ENCODE measurements around the gene HAPSTR1.

HAPSTR1 gene

DNA sequence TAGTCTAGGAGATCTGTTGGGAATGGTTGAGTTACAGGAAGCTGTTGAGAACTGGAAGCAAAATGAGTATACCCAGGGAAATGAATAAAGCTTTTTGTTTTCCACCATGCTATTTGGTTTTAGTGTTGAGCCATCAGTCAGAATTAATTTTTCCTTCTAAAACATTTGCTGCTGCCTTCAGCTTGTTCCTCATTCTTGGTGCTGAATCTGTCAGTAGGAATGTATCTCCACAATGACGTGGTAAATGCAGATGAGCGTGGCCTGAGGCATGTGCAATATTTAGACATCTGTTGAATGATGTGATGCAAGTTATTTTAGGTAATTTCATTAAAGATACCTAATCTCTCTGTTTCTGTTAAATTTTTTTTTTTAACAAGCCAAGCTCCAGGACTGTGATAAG, 10.9 kb downstream of the HAPSTR1 start:
- H3K36me3 ChIP-seq (ENCODE audit: control insufficient read depth, insufficient read depth, low read length), result peaks cover 20% of the 10 kb centered on the region
- H3K4me3 ChIP-seq (ENCODE audit: low read depth, low read length), result no peak overlapping the region
- no peaks in the 10 kb centered on the region for H3K9me3 ChIP-seq (ENCODE audit: control insufficient read depth, insufficient read depth, low read length)
- peaks cover 4% of the 10 kb centered on the region for H3K4me1 ChIP-seq (ENCODE audit: control insufficient read depth, insufficient read depth, low read length)
- no peaks in the 10 kb centered on the region for H3K27me3 ChIP-seq (ENCODE audit: control insufficient read depth, insufficient read depth, low read length)
- H3K9ac ChIP-seq (ENCODE audit: low read depth, low read length), result no peak overlapping the region

DNA sequence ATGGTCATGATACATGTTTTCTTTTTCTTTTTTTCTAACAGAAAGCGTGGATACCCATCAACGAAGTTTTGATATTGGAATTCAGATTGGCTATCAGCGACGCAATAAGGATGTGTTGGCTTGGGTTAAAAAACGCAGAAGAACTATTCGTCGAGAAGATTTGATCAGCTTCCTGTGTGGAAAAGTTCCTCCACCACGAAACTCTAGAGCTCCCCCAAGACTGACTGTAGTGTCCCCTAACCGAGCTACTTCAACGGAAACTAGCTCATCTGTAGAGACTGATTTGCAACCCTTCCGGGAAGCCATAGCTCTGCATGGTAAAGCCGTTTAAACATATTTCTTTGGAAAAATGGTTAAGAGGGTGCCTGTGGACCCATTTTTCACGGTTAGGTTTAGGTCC, 11.5 kb downstream of the HAPSTR1 start:
- Histone ChIP-seq H3K36me3 (ENCODE audit: control insufficient read depth, insufficient read depth, low read length) (peaks cover 23% of the 10 kb centered on the region), H3K27me3 (ENCODE audit: control insufficient read depth, insufficient read depth, low read length) (no peaks in the 10 kb centered on the region), H3K9ac (ENCODE audit: low read depth, low read length) (no peak overlapping the region), H3K4me1 (ENCODE audit: control insufficient read depth, insufficient read depth, low read length) (no peaks in the 10 kb centered on the region), H3K9me3 (ENCODE audit: control insufficient read depth, insufficient read depth, low read length) (no peaks in the 10 kb centered on the region), H3K4me3 (ENCODE audit: low read depth, low read length) (no peak overlapping the region)

DNA sequence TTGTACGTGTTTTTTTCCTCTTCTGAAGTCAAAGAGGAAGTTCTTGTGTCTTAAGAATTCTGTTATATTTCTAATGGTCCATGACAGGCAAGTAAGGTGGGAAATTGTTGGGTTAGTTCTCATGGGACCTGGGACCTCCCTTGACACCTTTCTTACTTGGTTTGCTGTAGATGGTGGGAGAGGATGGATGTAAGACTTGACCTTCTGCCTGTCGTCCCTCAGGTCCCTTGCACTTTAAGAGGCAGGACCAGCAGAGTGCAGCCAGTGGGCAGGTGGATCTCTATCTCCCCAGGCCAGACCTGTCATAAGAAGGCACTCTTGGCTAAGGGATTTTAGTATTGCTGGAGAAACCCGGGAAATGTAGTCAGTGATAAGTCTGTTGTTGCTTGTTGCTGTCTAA, 12.1 kb downstream of the HAPSTR1 start:
- Histone ChIP-seq H3K4me3 (ENCODE audit: low read depth, low read length) (no peak overlapping the region), H3K4me1 (ENCODE audit: control insufficient read depth, insufficient read depth, low read length) (peaks cover 3% of the 10 kb centered on the region), H3K9me3 (ENCODE audit: control insufficient read depth, insufficient read depth, low read length) (no peaks in the 10 kb centered on the region), H3K36me3 (ENCODE audit: control insufficient read depth, insufficient read depth, low read length) (peaks cover 23% of the 10 kb centered on the region), H3K27me3 (ENCODE audit: control insufficient read depth, insufficient read depth, low read length) (no peaks in the 10 kb centered on the region), H3K9ac (ENCODE audit: low read depth, low read length) (no peak overlapping the region)

DNA sequence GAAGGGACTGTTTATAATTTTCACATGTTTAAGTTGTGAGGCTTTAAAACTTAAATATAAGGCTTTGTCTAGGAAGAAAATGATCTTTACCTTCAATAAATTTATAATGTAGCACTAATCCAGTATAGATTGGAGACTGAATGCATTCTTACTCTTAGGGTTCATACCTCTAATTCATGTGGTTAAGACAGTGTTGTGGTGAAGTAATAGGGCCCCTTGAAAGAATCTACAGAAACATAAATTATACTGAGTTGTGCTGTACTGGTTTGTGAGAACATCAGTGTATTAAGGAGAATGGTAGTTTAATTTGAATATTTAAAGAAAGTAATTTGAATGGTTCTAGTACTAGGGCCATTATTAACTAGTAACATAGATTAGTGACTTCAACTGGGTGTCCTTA, 13.7 kb downstream of the HAPSTR1 start:
- no peak overlapping the region for H3K4me3 ChIP-seq (ENCODE audit: low read depth, low read length)
- peaks cover 23% of the 10 kb centered on the region for H3K36me3 ChIP-seq (ENCODE audit: control insufficient read depth, insufficient read depth, low read length)
- no peak overlapping the region for H3K9ac ChIP-seq (ENCODE audit: low read depth, low read length)
- H3K4me1 ChIP-seq (ENCODE audit: control insufficient read depth, insufficient read depth, low read length), result peaks cover 17% of the 10 kb centered on the region
- no peaks in the 10 kb centered on the region for H3K9me3 ChIP-seq (ENCODE audit: control insufficient read depth, insufficient read depth, low read length)
- no peaks in the 10 kb centered on the region for H3K27me3 ChIP-seq (ENCODE audit: control insufficient read depth, insufficient read depth, low read length)

DNA sequence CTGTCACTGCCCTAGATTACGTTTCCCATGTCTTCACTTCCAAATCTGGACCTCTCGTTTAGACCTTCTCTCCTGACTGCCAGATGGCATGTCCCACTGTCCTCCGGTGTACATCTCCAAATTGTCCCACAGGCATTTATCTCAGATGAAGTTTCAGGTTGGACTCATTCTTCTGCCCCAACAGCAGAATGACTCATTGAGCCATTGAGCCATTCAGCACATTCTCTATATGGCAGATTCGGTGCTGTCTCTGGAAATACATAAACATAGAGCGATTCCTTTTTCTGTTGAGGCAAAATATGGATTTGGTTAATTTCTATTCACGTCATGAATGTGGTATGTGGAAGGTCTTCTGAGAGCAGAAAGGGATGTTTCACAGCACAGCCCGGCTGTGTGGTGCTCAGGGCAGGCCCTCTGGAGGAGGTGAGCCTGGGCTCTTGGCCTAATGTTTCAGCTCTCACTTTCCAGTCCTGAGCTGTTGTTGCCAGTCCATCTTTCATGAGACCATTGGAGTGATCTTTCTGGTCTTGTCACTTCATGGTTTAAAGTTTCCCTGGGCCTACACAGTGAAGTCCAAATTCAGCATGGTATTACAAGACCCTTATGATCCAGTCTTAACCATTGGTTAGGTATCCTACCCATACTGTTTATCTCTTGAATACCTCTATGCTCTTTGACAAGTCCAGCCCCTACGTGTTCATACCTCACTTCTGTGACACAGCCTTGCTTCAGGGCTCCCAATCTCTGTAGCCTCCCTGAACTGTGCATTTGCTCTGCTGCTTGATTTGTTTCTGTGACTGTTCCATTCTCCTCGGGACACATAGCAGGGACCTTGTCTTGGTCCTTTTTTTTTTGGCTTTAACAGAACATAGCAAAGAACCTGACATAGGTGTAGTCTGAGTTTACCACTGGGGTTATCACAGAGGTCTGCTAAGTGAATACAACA, 15.9 kb downstream of the HAPSTR1 start:
- Histone ChIP-seq H3K4me1 (ENCODE audit: control insufficient read depth, insufficient read depth, low read length) (peaks cover 30% of the 10 kb centered on the region), H3K4me3 (ENCODE audit: low read depth, low read length) (no peak overlapping the region), H3K36me3 (ENCODE audit: control insufficient read depth, insufficient read depth, low read length) (peaks cover 18% of the 10 kb centered on the region), H3K9ac (ENCODE audit: low read depth, low read length) (no peak overlapping the region), H3K9me3 (ENCODE audit: control insufficient read depth, insufficient read depth, low read length) (no peaks in the 10 kb centered on the region), H3K27me3 (ENCODE audit: control insufficient read depth, insufficient read depth, low read length) (no peaks in the 10 kb centered on the region)

DNA sequence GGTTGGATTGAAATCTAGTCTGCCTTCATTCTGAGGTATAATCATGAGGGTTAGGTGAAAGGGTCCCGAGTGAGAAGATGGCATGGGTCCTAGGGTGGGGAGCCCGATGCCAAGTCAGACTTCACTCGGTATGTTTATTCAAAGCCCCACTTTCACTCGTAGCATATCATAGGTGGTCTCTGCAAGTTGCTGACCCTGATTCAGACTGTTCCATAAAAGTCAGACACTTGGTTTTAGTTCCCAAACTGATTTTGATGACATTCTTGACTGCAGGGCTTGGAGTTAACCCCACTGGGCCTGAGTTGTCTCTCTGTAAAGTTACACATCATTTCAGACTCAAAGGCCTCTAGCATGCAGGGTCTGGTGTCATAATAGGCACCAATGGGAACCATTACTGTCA, 17.8 kb downstream of the HAPSTR1 start:
- Histone ChIP-seq H3K9me3 (ENCODE audit: control insufficient read depth, insufficient read depth, low read length) (no peaks in the 10 kb centered on the region), H3K9ac (ENCODE audit: low read depth, low read length) (no peak overlapping the region), H3K4me3 (ENCODE audit: low read depth, low read length) (no peak overlapping the region), H3K36me3 (ENCODE audit: control insufficient read depth, insufficient read depth, low read length) (peaks cover 12% of the 10 kb centered on the region), H3K4me1 (ENCODE audit: control insufficient read depth, insufficient read depth, low read length) (peaks cover 33% of the 10 kb centered on the region), H3K27me3 (ENCODE audit: control insufficient read depth, insufficient read depth, low read length) (no peaks in the 10 kb centered on the region)

DNA sequence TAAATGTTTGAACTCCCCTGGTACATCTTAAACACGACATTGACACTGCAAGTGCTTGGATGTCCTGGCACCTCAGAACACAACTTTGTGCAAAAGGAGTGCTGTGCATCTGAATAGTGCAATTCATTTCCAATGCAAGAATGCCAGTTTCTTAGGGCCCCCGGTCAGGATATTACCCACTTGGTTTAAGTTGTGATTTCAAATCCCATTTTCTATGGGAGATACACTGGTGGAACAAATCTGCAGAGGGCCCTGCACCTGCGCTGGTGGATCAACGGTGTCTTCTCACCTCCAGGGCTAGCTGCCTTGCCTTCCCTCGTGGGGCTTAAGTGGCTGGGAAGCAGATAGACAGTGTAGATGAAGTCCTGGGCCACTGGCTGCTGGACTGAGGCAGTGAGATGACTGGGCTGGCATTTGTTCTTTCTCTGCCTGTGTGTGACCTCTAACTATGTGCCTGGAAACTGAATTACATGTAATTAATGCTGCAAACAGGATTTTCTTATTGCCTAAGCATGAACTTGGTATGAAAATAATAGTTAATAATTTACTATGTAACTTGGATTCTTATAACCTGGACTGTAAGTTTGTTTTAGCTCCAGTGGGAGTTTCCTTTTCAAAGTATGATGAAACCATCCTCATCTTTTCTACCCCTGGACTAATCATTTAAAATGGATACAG, 20.9 kb downstream of the HAPSTR1 start:
- Histone ChIP-seq H3K4me3 (ENCODE audit: low read depth, low read length) (no peak overlapping the region), H3K9me3 (ENCODE audit: control insufficient read depth, insufficient read depth, low read length) (no peaks in the 10 kb centered on the region), H3K36me3 (ENCODE audit: control insufficient read depth, insufficient read depth, low read length) (peaks cover 11% of the 10 kb centered on the region), H3K4me1 (ENCODE audit: control insufficient read depth, insufficient read depth, low read length) (peaks cover 38% of the 10 kb centered on the region), H3K9ac (ENCODE audit: low read depth, low read length) (no peak overlapping the region), H3K27me3 (ENCODE audit: control insufficient read depth, insufficient read depth, low read length) (no peaks in the 10 kb centered on the region)

DNA sequence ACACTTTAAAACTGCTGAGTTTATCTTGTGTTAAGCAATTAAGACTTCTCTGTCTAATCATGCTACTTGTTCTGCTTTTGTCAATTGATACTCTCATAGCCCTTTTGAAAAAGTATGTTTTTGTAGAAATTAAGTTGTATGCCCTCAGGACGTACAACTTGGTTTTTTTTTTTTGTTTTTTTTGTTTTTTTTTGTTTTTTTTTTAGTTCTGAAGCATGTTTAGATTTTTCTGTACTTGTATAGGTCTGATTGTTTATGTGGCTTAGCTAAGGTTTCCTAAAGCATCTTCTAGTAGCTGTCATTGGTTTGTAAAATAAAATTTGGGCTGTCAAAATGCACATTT, 21.4 kb downstream of the HAPSTR1 start:
- Histone ChIP-seq H3K9ac (ENCODE audit: low read depth, low read length) (no peak overlapping the region), H3K4me1 (ENCODE audit: control insufficient read depth, insufficient read depth, low read length) (peaks cover 42% of the 10 kb centered on the region), H3K9me3 (ENCODE audit: control insufficient read depth, insufficient read depth, low read length) (no peaks in the 10 kb centered on the region), H3K36me3 (ENCODE audit: control insufficient read depth, insufficient read depth, low read length) (peaks cover 6% of the 10 kb centered on the region), H3K27me3 (ENCODE audit: control insufficient read depth, insufficient read depth, low read length) (no peaks in the 10 kb centered on the region), H3K4me3 (ENCODE audit: low read depth, low read length) (no peak overlapping the region)

DNA sequence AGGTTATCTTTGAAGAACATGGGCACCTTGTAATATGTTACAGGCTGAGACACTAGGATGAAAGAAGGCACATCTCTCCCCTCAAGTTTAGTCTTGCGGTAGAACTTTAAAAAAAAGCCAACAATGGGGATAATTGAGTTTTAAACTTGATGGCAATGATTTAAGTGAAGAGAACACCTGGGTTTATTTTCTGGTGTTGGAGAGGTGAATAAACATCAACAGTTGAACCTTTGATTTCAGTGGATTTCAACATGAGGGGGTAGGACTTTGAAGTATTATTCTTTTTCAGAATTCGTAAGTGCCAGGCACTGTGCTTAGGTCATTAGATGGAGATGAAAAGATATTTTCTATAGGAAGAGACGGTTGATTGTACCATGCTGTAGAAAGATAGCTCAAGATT, 22.3 kb downstream of the HAPSTR1 start:
- Histone ChIP-seq H3K9ac (ENCODE audit: low read depth, low read length) (peak overlapping the region; percentile 8), H3K36me3 (ENCODE audit: control insufficient read depth, insufficient read depth, low read length) (peaks cover 6% of the 10 kb centered on the region), H3K9me3 (ENCODE audit: control insufficient read depth, insufficient read depth, low read length) (no peaks in the 10 kb centered on the region), H3K4me3 (ENCODE audit: low read depth, low read length) (no peak overlapping the region), H3K4me1 (ENCODE audit: control insufficient read depth, insufficient read depth, low read length) (peaks cover 39% of the 10 kb centered on the region), H3K27me3 (ENCODE audit: control insufficient read depth, insufficient read depth, low read length) (no peaks in the 10 kb centered on the region)

DNA sequence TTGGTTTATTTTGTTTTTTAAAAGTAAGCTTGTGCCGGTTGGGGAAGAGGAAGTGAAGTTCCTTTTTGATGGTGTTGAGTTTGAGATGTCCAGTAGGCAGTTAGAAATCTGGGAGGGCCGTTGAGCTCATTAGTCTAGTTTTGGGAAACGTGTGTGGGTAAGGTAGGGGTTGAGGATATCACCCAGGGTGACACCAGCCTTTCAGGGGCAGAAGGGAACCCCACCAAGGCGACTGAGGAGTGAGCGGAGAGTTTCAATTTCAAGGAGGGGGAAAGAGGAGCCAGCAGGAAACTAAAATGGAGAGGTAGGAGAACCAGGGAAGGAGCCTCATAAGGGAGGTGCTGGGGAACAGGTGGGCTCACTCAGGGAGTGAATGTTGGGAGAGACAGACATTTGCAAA, 22.7 kb downstream of the HAPSTR1 start:
- Histone ChIP-seq H3K4me3 (ENCODE audit: low read depth, low read length) (no peak overlapping the region), H3K4me1 (ENCODE audit: control insufficient read depth, insufficient read depth, low read length) (peaks cover 35% of the 10 kb centered on the region), H3K9ac (ENCODE audit: low read depth, low read length) (peak overlapping the region; percentile 8), H3K9me3 (ENCODE audit: control insufficient read depth, insufficient read depth, low read length) (no peaks in the 10 kb centered on the region), H3K27me3 (ENCODE audit: control insufficient read depth, insufficient read depth, low read length) (no peaks in the 10 kb centered on the region), H3K36me3 (ENCODE audit: control insufficient read depth, insufficient read depth, low read length) (peaks cover 6% of the 10 kb centered on the region)

DNA sequence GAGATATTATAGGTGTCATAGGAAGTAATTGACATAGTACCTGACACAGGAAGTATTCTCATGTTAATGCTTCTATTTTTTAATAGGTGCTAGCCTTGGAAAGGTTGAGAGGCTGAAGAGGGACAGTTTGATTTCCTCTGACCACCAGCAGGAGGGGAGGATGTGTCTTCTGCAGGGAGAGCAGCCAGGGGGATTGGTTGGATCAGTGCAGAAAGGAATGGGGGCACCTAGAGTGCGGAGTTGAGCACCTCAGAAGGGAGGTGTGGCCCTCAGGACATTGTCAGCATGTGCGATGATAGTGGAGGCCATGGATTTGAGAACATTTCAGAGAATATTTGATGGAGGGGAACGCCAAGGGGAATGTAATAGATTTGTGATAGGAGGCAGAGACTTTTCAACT, 23.4 kb downstream of the HAPSTR1 start:
- Histone ChIP-seq H3K4me3 (ENCODE audit: low read depth, low read length) (no peak overlapping the region), H3K36me3 (ENCODE audit: control insufficient read depth, insufficient read depth, low read length) (peaks cover 6% of the 10 kb centered on the region), H3K4me1 (ENCODE audit: control insufficient read depth, insufficient read depth, low read length) (peaks cover 28% of the 10 kb centered on the region), H3K27me3 (ENCODE audit: control insufficient read depth, insufficient read depth, low read length) (no peaks in the 10 kb centered on the region), H3K9ac (ENCODE audit: low read depth, low read length) (no peak overlapping the region), H3K9me3 (ENCODE audit: control insufficient read depth, insufficient read depth, low read length) (no peaks in the 10 kb centered on the region)

DNA sequence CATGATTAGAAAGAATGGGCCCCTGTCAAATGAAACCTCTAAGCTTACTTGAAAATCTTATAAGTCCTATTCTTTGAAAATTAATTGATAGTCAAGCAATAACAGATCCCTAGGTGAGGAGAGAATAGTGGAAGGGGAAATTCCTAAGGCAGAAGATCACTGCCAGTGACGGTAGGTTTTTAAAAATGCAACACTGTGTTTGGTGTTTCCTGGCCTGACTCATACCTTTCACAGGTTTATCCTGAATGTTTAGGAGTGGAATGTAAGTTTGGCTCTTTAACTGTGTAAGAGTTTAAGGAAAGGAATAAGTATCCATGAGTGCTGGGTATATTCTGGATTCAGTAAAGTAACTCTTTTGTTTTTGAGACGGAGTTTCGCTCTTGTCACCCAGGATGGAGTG, 23.8 kb downstream of the HAPSTR1 start:
- H3K4me3 ChIP-seq (ENCODE audit: low read depth, low read length), result no peak overlapping the region
- no peak overlapping the region for H3K9ac ChIP-seq (ENCODE audit: low read depth, low read length)
- H3K9me3 ChIP-seq (ENCODE audit: control insufficient read depth, insufficient read depth, low read length), result no peaks in the 10 kb centered on the region
- no peaks in the 10 kb centered on the region for H3K27me3 ChIP-seq (ENCODE audit: control insufficient read depth, insufficient read depth, low read length)
- H3K36me3 ChIP-seq (ENCODE audit: control insufficient read depth, insufficient read depth, low read length), result peaks cover 6% of the 10 kb centered on the region
- H3K4me1 ChIP-seq (ENCODE audit: control insufficient read depth, insufficient read depth, low read length), result peaks cover 25% of the 10 kb centered on the region
